Neural cell (in vitro differentiated cells): Measurements from ENCODE around the gene PDZRN3. TPM values are rescaled to one million over a fixed set of nuclear protein-coding genes. Genes with fewer than 3 reads are reported as not detected.

ENCODE experiments used
- H2AFZ ChIP-seq: fragments of 200-600, 300-800 bp; sonication (generic), shearing (Covaris generic); 2 replicates; pipeline ENCODE4 v1.6.0; 2014; ENCODE audit warnings: low read depth, mild to moderate bottlenecking, antibody characterized with exemption, low read length, moderate library complexity
- H3F3A ChIP-seq: fragments of 200-600 bp; shearing (Covaris generic); 2 replicates; pipeline ENCODE4 v1.6.1; 2016; ENCODE audit warnings: mild to moderate bottlenecking, moderate library complexity, mixed read lengths, antibody characterized with exemption, low read length; ENCODE audit not compliant: insufficient read depth, poor library complexity, severe bottlenecking
- H3K27ac ChIP-seq: fragments of 200-600, 300-800 bp; sonication (generic), shearing (Covaris generic); 2 replicates; pipeline ENCODE4 v1.5.1; 2014; ENCODE audit warnings: mild to moderate bottlenecking, low read length, moderate library complexity
- H3K27me3 ChIP-seq: fragments of 300-800, 200-600 bp; sonication (generic), shearing (Covaris generic); 2 replicates; pipeline ENCODE4 v1.6.0; 2014; ENCODE audit warnings: mild to moderate bottlenecking, low read depth, low read length, moderate library complexity; ENCODE audit not compliant: insufficient read depth
- H3K36me3 ChIP-seq: fragments of 300-800, 200-600 bp; sonication (generic), shearing (Covaris generic); 2 replicates; pipeline ENCODE4 v1.5.1; 2014; ENCODE audit warnings: mild to moderate bottlenecking, antibody characterized with exemption, low read length, moderate library complexity; ENCODE audit not compliant: insufficient read depth
- H3K4me2 ChIP-seq: fragments of 300-800, 200-600 bp; sonication (generic), shearing (Covaris generic); 2 replicates; pipeline ENCODE4 v1.6.0; 2014; ENCODE audit warnings: mild to moderate bottlenecking, low read length
- H3K4me3 ChIP-seq: fragments of 300-800, 200-600 bp; sonication (generic), shearing (Covaris generic); 2 replicates; pipeline ENCODE4 v1.5.1; 2014; ENCODE audit warnings: mild to moderate bottlenecking, low read length, moderate library complexity
- H3K79me2 ChIP-seq: fragments of 200-600 bp; shearing (Covaris generic); replicated peaks from 2 replicates; pipeline ENCODE4 v1.6.0; 2014; ENCODE audit warnings: mild to moderate bottlenecking, low read length, moderate library complexity; ENCODE audit not compliant: insufficient read depth
- H3K9ac ChIP-seq: fragments of 300-800, 200-600 bp; sonication (generic), shearing (Covaris generic); 2 replicates; pipeline ENCODE4 v1.6.1; 2016; ENCODE audit warnings: mild to moderate bottlenecking, low read length, mixed read lengths
- H3K9me2 ChIP-seq: fragments of 200-600 bp; shearing (Covaris generic); 2 replicates; pipeline ENCODE4 v1.6.1; 2016; ENCODE audit warnings: mild to moderate bottlenecking, low read length, mixed read lengths; ENCODE audit not compliant: insufficient read depth
- H3K9me3 ChIP-seq: fragments of 200-600, 300-800 bp; sonication (generic), shearing (Covaris generic); 2 replicates; pipeline ENCODE4 v1.6.1; 2016; ENCODE audit warnings: mild to moderate bottlenecking, mixed run types, low read length, moderate library complexity, mixed read lengths
- H4K20me1 ChIP-seq: fragments of 200-600 bp; shearing (Covaris generic); 2 replicates; pipeline ENCODE4 v1.6.1; 2016; ENCODE audit warnings: mild to moderate bottlenecking, mixed run types; ENCODE audit not compliant: insufficient read depth
- EP300 ChIP-seq: fragments of 450-650 bp; conservative IDR thresholded peaks from 2 replicates; pipeline ENCODE4 v1.6.1; 2014; ENCODE audit warnings: antibody characterized with exemption, mild to moderate bottlenecking, moderate library complexity; ENCODE audit not compliant: poor library complexity, severe bottlenecking
- EZH2 ChIP-seq: fragments of 200-600, 300-800 bp; shearing (Covaris generic), sonication (generic); IDR thresholded peaks from 2 replicates; pipeline ENCODE4 v1.6.1; 2014; ENCODE audit warnings: antibody characterized with exemption, low read length, borderline replicate concordance, mild to moderate bottlenecking; ENCODE audit not compliant: insufficient read depth, poor library complexity, severe bottlenecking
- MXI1 ChIP-seq: fragments of 450-650 bp; conservative IDR thresholded peaks from 2 replicates; pipeline ENCODE4 v1.6.1; 2014; ENCODE audit warnings: antibody characterized with exemption, mild to moderate bottlenecking; ENCODE audit not compliant: poor library complexity, severe bottlenecking
- POLR2AphosphoS5 ChIP-seq: IDR thresholded peaks from 2 replicates; pipeline ENCODE4 v1.6.1; 2012
- RAD21 ChIP-seq: fragments of 450-650 bp; conservative IDR thresholded peaks from 2 replicates; pipeline ENCODE4 v1.6.1; 2014; ENCODE audit warnings: antibody characterized with exemption, mild to moderate bottlenecking, moderate library complexity
- SMC3 ChIP-seq: fragments of 450-650 bp; conservative IDR thresholded peaks from 2 replicates; pipeline ENCODE4 v1.6.1; 2014; ENCODE audit warnings: antibody characterized with exemption, mild to moderate bottlenecking, moderate library complexity; ENCODE audit not compliant: poor library complexity
- TAF1 ChIP-seq: IDR thresholded peaks from 2 replicates; pipeline ENCODE4 v1.6.1; 2012; ENCODE audit warnings: low read depth
- polyA plus RNA-seq: library from polyadenylated mRNA; depleted of rRNA; stranded (reverse); fragments of >200 nt; gene quantifications from 2 replicates; pipeline ENCODE4 v1.2.3, GENCODE V29; 2014
- TF ChIP-seq, protein P1 (sequence below): IDR thresholded peaks from 2 replicates; pipeline ENCODE4 v1.6.1; 2012; ENCODE audit warnings: borderline replicate concordance
- TF ChIP-seq, protein P2 (sequence below): fragments of 450-650 bp; IDR thresholded peaks from 2 replicates; pipeline ENCODE4 v1.5.1; 2014; ENCODE audit warnings: antibody characterized with exemption, mild to moderate bottlenecking, moderate library complexity; ENCODE audit not compliant: poor library complexity, severe bottlenecking

The PDZRN3 gene
- polyA plus RNA-seq, 1 donor from 2014 or later: 1.1 TPM

DNA sequence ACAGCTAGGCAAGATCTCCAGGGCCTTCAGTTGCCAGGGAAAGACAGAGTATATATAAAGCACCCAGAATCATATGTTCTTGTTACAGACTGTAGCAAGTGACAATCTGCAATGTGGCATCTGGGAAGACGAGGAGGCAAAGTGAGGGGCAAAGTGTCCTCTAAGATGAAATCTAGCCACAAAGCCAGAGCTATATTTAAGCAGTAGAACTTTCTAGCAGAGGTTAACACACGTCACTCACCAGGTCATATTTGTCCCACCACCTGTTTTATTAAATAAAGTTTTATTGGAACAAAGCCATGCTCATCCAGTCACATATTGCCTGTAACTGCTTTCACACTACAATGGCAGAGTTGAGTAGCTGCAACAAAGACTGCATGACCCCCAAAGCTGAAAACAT, 51.5 kb downstream of the PDZRN3 start:
- no peak overlapping the region for H2AFZ ChIP-seq
- no peaks in the 10 kb centered on the region for H4K20me1 ChIP-seq
- H3K9me3 ChIP-seq: no peaks in the 10 kb centered on the region
- H3K9ac ChIP-seq: no peak overlapping the region
- H3K27me3 ChIP-seq: no peaks in the 10 kb centered on the region
- no peaks in the 10 kb centered on the region for H3F3A ChIP-seq
- no peak overlapping the region for H3K4me2 ChIP-seq
- no peaks in the 10 kb centered on the region for H3K79me2 ChIP-seq
- H3K4me3 ChIP-seq: no peak overlapping the region
- no peaks in the 10 kb centered on the region for H3K36me3 ChIP-seq
- TF ChIP-seq EP300 (no peak), EZH2 (no peak), TAF1 (no peak), SMC3 (no peak), RAD21 (no peak), MXI1 (no peak), POLR2AphosphoS5 (no peak)
- TF ChIP-seq, protein P1, sequence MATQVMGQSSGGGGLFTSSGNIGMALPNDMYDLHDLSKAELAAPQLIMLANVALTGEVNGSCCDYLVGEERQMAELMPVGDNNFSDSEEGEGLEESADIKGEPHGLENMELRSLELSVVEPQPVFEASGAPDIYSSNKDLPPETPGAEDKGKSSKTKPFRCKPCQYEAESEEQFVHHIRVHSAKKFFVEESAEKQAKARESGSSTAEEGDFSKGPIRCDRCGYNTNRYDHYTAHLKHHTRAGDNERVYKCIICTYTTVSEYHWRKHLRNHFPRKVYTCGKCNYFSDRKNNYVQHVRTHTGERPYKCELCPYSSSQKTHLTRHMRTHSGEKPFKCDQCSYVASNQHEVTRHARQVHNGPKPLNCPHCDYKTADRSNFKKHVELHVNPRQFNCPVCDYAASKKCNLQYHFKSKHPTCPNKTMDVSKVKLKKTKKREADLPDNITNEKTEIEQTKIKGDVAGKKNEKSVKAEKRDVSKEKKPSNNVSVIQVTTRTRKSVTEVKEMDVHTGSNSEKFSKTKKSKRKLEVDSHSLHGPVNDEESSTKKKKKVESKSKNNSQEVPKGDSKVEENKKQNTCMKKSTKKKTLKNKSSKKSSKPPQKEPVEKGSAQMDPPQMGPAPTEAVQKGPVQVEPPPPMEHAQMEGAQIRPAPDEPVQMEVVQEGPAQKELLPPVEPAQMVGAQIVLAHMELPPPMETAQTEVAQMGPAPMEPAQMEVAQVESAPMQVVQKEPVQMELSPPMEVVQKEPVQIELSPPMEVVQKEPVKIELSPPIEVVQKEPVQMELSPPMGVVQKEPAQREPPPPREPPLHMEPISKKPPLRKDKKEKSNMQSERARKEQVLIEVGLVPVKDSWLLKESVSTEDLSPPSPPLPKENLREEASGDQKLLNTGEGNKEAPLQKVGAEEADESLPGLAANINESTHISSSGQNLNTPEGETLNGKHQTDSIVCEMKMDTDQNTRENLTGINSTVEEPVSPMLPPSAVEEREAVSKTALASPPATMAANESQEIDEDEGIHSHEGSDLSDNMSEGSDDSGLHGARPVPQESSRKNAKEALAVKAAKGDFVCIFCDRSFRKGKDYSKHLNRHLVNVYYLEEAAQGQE: no peak
- TF ChIP-seq, protein P2, sequence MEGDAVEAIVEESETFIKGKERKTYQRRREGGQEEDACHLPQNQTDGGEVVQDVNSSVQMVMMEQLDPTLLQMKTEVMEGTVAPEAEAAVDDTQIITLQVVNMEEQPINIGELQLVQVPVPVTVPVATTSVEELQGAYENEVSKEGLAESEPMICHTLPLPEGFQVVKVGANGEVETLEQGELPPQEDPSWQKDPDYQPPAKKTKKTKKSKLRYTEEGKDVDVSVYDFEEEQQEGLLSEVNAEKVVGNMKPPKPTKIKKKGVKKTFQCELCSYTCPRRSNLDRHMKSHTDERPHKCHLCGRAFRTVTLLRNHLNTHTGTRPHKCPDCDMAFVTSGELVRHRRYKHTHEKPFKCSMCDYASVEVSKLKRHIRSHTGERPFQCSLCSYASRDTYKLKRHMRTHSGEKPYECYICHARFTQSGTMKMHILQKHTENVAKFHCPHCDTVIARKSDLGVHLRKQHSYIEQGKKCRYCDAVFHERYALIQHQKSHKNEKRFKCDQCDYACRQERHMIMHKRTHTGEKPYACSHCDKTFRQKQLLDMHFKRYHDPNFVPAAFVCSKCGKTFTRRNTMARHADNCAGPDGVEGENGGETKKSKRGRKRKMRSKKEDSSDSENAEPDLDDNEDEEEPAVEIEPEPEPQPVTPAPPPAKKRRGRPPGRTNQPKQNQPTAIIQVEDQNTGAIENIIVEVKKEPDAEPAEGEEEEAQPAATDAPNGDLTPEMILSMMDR: no peak
- no peaks in the 10 kb centered on the region for H3K9me2 ChIP-seq
- H3K27ac ChIP-seq: no peak overlapping the region

DNA sequence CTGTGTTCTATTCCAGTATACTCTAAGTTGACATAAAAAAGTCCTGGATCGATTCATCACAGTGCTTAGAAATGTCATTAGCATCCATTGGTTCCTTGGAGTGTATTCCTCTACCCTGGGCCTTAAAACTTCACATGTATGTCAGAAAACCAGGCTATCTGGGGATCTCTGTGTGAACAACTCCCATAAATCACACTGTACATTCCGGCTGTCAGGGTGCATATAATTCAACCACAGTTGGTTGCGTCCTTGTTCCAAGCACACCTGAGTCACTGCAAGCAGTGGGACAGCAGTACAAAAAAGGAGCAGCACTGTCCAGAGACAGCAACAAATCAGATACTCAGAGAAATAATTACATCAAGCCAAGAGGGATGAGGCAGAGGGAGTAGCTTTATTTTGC, 52.4 kb downstream of the PDZRN3 start:
- H3K4me2 ChIP-seq: no peak overlapping the region
- H3K27ac ChIP-seq: no peak overlapping the region
- H3K36me3 ChIP-seq: no peaks in the 10 kb centered on the region
- TF ChIP-seq SMC3 (no peak), EZH2 (no peak), RAD21 (no peak), MXI1 (no peak)
- TF ChIP-seq, protein P1: no peak
- H2AFZ ChIP-seq: no peak overlapping the region
- H3K9ac ChIP-seq: no peak overlapping the region
- H3K4me3 ChIP-seq: no peak overlapping the region
- H3K79me2 ChIP-seq: no peaks in the 10 kb centered on the region
- H3F3A ChIP-seq: no peaks in the 10 kb centered on the region
- no peaks in the 10 kb centered on the region for H3K9me3 ChIP-seq
- H3K9me2 ChIP-seq: no peaks in the 10 kb centered on the region
- no peaks in the 10 kb centered on the region for H3K27me3 ChIP-seq
- H4K20me1 ChIP-seq: no peaks in the 10 kb centered on the region
